Lung (tissue), 12 donors: ENCODE measurements around the gene PRKCA. TPM values are rescaled to one million over a fixed set of nuclear protein-coding genes. Genes with fewer than 3 reads are reported as not detected.
A peak's percentile ranks its signal among the peaks of the same experiment; 100 is the strongest.

Experiments
- ATAC-seq: fragments of 200-7000 bp; cut with Tn5 transposase; one replicate; pipeline ENCODE4 v1.9.1; 2020; ENCODE audit warnings: moderate number of reproducible peaks; ENCODE audit not compliant: insufficient read depth, low FRiP score
- DNase-seq, 3 donors: peaks; one replicate each; pipeline ENCODE4 v3.0.0-alpha.2; 2013 to 2017
- H3K27ac ChIP-seq, 2 donors: one replicate each; pipeline ENCODE4 v1.5.1; 2013; ENCODE audit warnings: mild to moderate bottlenecking in 2 of 2, moderate library complexity in 2 of 2, control low read depth in 1 of 2, inconsistent platforms in 1 of 2, low read depth in 1 of 2, low read length in 1 of 2
- H3K27me3 ChIP-seq, 3 donors: one replicate each; pipeline ENCODE4 v1.5.1; 2013; ENCODE audit warnings: low read length in 2 of 3; ENCODE audit not compliant: control insufficient read depth in 3 of 3, insufficient read depth in 3 of 3
- H3K36me3 ChIP-seq, 4 donors: one replicate each; pipeline ENCODE4 v1.5.1; 2013; ENCODE audit warnings: low read length in 4 of 4, mild to moderate bottlenecking in 1 of 4, moderate library complexity in 1 of 4; ENCODE audit not compliant: control insufficient read depth in 4 of 4, insufficient read depth in 4 of 4
- H3K4me1 ChIP-seq, 5 donors: one replicate each; pipeline ENCODE4 v1.5.1; 2013; ENCODE audit warnings: low read length in 5 of 5, mild to moderate bottlenecking in 2 of 5, moderate library complexity in 1 of 5; ENCODE audit not compliant: control insufficient read depth in 5 of 5, insufficient read depth in 5 of 5
- H3K4me3 ChIP-seq: one replicate; pipeline ENCODE4 v1.5.1; 2013; ENCODE audit warnings: mild to moderate bottlenecking, control low read depth, moderate library complexity
- H3K9ac ChIP-seq, 2 donors: one replicate each; pipeline ENCODE4 v1.5.1; 2013; ENCODE audit warnings: low read length in 2 of 2, control low read depth in 1 of 2; ENCODE audit not compliant: insufficient read depth in 1 of 2
- H3K9me3 ChIP-seq, 4 donors: one replicate each; pipeline ENCODE4 v1.5.1; 2013; ENCODE audit warnings: low read length in 3 of 4, mild to moderate bottlenecking in 1 of 4, moderate library complexity in 1 of 4; ENCODE audit not compliant: control insufficient read depth in 4 of 4, insufficient read depth in 3 of 4
- CTCF ChIP-seq: IDR thresholded peaks from 2 replicates; pipeline ENCODE4 v1.5.1; 2012; ENCODE audit warnings: mild to moderate bottlenecking; ENCODE audit errors: control extremely low read depth, extremely low read depth
- WGBS, 2 donors: extraction: QIAGEN DNeasy Blood & Tissue Kit; methylation state at CpG; one replicate each; pipeline ENCODE4 v1.1.7; 2013; 5-methylcytosine and 5-hydroxymethylcytosine counted together
- polyA plus RNA-seq, 2 donors: library from polyadenylated mRNA; stranded (reverse); fragments of 200-250 nt; gene quantifications; one replicate each; pipeline ENCODE4 v1.2.1, GENCODE V29; 2013
- total RNA-seq, 2 donors: library from RNA; depleted of rRNA in 1 of 2; stranded (reverse); fragments of >200 nt in 1 of 2; gene quantifications; one replicate each; pipeline ENCODE4 v1.2.1, GENCODE V29; 2014 to 2021
- donor health status: control.
- donor health status: control.
- donor health status: Bipolar disorder and iron deficiency.
- donor health status: healthy.
- donor health status: DM: yes; HTN: yes; CAD: no.

PRKCA gene
- total and polyA plus RNA-seq, 4 donors: 3.4 to 34.8 (median 13.8) TPM

- 81 to 86% methylated on average over 13 of the region's 13 CpGs for WGBS, 2 donors
- Histone ChIP-seq H3K36me3 (no peaks in the 10 kb centered on the region), H3K9me3 (peaks cover 0 to 2% (median 0%) of the 10 kb centered on the region in 4 donors), H3K4me3 (no peak overlapping the region), H3K4me1 (peaks cover 0 to 4% (median 0%) of the 10 kb centered on the region in 5 donors), H3K9ac (no peak overlapping the region), H3K27ac (no peak overlapping the region), H3K27me3 (no peaks in the 10 kb centered on the region)
- DNase-seq: no peak
- ATAC-seq: no peak
- TF ChIP-seq CTCF: no peak
Observed at GRCh38 chr17:66413559-66414520, 111.4 kb downstream of the PRKCA start.

- ATAC-seq (no peak), DNase-seq (no peak)
- Histone ChIP-seq H3K9me3 (peaks cover 0 to 2% (median 0%) of the 10 kb centered on the region in 4 donors), H3K4me3 (no peak overlapping the region), H3K27me3 (no peaks in the 10 kb centered on the region), H3K9ac (no peak overlapping the region), H3K36me3 (no peaks in the 10 kb centered on the region), H3K4me1 (peaks cover 0 to 4% (median 0%) of the 10 kb centered on the region in 5 donors), H3K27ac (no peak overlapping the region)
- TF ChIP-seq CTCF: no peak
- WGBS, 2 donors: 79 to 90% methylated on average over 4 of the region's 4 CpGs
Observed at GRCh38 chr17:66414561-66415175, 112.3 kb downstream of the PRKCA start.

- no peak for TF ChIP-seq CTCF
- Histone ChIP-seq H3K9ac (no peak overlapping the region), H3K9me3 (peaks cover 0 to 2% (median 0%) of the 10 kb centered on the region in 4 donors), H3K36me3 (no peaks in the 10 kb centered on the region), H3K27ac (no peak overlapping the region), H3K4me3 (no peak overlapping the region), H3K4me1 (peaks cover 0 to 4% (median 0%) of the 10 kb centered on the region in 5 donors), H3K27me3 (no peaks in the 10 kb centered on the region)
- ATAC-seq: no peak
- DNase-seq: peak in 2 of 3 donors; percentile 14 to 40
- 64 to 76% methylated on average over 11 of the region's 11 CpGs for WGBS, 2 donors
Observed at GRCh38 chr17:66415366-66416206, 113.2 kb downstream of the PRKCA start.
